Stimulated activated CD8-positive, alpha-beta memory T cell treated with anti-CD3 and anti-CD28 coated beads, Interleukin-7, amount 100 ng/mL, for 48 hours (primary cell): ENCODE data around the gene IBA57.
"Not testable (repeated sequence)": the region's sequence is repeated elsewhere in the genome, so short reads cannot be mapped to it uniquely, and the experiment has no call there.

ENCODE experiments used
- DNase-seq, 2 donors: peaks; one replicate each; pipeline ENCODE4 v3.0.0-alpha.2; 2020; ENCODE audit warnings: low read depth in 1 of 2; ENCODE audit errors: extremely low read depth in 1 of 2

Gene IBA57

GRCh38 chr1:228184152-228184551, 18.5 kb downstream of the IBA57 start:
- no peak for DNase-seq

DNA sequence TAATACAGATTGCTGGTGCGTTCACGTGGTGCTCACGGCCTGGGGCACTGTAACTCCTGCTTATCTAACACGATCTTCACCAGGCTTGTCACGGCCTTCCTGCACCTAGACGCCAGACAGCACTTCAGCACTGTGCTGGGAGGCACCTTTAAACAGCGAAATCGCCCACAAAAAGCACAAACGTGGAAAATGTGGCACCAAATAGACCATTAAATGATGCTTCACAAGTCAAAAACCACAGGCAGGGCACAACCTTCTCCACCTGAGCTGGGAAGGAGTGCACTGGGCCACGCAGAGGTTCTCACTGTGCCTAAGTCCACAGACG, 20.0 kb downstream of the IBA57 start:
- no peak for DNase-seq

- not testable (repeated sequence) for DNase-seq
Measured at GRCh38 chr1:228188249-228188648, 22.6 kb downstream of the IBA57 start.

DNA sequence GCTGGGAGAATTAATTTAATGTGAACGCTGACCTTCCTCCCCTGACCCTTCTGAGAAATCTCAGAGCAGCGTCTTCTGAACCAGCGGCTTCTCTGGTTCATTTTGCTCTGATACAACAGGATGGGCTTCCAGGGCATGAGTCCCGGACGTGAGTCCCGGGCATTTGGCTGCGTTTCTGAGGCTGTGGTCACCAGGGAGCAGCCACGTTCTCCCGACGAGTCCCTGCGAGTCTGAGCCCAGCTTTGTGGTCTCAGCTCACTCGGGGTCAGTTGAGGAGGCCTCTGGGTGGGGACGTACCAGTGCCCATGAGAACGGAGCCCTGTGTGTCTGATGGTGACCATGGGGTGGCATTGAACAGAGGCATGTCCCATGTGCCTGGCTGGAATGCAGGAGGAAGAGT, 24.6 kb downstream of the IBA57 start:
- no peak for DNase-seq

GRCh38 chr1:228190778-228191177, 25.2 kb downstream of the IBA57 start:
- no peak for DNase-seq

- DNase-seq, result no peak
Measured at GRCh38 chr1:228194436-228194835, 28.8 kb downstream of the IBA57 start.

- DNase-seq, result no peak
Measured at GRCh38 chr1:228194921-228195812, 29.6 kb downstream of the IBA57 start.

DNA sequence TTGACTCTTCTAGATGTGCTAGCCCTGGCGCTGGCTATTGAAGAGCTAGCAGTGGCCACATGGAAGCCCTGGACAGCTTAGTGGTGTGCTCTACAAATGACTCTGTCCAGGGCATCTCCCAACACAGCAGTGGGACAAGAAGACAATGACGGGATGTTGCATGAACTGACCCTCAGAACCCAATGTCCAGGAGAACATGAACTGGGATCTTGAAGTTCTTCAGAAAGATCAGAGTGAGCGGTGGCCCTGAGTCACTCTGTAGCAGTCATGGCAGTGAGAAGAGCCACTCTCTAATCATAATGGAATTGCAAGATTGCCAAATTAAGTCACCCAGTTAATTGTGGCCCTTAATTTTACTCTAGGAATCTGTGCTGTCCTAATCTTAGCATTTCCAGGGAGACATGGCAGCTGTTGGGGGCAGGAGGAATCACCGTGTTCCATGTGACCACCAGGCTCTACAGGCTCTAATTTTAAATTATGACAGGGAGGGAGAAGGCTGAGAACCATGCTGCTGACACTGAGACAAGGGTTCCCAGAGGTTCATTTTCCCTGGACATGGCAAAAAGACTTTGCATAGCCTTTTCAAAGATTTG, 32.0 kb downstream of the IBA57 start:
- DNase-seq, result no peak

GRCh38 chr1:228198977-228199590, 33.5 kb downstream of the IBA57 start:
- no peak for DNase-seq

DNA sequence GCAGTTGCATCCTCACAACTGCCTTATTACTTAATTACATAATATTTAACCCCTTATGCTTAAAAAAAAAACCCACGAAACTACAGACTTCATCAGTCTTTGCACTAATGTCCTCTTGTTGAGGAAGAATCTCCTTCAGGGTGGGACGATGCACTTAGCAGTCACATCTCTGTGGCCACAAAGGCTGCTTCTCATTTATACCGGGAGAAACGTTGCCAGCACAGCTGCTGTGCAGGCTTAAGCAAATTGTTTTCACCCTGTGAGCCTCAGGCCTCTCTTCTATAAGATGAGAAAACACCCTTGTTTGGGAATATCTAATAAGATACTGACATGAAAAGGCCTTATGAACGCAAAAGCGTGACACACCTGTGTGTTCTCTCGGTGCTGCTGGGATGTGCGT, 39.4 kb downstream of the IBA57 start:
- no peak for DNase-seq

DNA sequence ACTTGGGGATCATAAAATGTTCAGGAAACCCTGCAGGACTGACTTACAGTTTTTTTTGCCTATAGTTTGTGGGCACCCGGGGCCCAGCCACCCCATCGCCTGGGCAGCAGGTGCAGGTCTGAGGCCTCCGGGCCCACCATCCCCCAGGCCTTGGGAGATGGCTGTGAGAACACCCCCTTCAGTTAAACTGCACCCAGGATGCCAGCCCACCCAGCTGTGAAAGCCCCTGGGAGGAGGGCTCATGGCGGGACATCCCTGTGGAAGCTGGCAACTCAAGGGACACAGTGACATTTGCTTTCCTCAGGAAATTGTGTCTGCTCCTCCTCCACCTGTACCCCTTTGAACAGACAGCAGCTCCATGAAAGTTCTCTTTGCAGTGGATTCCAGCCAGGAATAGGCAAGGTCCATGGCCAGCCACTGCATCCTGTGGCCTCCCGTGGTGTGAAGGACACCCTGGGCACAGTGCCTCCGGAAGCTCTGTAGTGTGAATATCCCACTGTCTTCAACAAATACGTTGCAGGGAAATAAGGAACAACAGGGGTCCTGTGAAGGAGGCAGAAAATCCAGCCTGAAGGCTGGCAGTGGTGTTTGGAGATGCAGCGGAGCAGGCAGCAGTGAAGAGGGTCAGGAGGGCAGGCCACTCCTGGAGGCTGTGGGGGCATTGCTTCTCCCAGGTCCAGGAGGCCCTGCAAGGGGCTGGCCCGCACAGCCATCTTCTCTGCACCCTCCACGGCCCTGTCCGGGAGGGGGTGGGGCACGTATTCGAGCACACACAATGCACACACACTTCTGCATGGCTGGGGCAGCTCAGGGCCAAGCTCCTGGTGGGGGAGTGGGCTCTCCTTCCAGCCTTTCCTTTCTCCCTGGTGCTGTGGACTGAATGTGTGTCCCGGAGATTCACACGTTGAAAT, 40.2 kb downstream of the IBA57 start:
- no peak for DNase-seq

DNA sequence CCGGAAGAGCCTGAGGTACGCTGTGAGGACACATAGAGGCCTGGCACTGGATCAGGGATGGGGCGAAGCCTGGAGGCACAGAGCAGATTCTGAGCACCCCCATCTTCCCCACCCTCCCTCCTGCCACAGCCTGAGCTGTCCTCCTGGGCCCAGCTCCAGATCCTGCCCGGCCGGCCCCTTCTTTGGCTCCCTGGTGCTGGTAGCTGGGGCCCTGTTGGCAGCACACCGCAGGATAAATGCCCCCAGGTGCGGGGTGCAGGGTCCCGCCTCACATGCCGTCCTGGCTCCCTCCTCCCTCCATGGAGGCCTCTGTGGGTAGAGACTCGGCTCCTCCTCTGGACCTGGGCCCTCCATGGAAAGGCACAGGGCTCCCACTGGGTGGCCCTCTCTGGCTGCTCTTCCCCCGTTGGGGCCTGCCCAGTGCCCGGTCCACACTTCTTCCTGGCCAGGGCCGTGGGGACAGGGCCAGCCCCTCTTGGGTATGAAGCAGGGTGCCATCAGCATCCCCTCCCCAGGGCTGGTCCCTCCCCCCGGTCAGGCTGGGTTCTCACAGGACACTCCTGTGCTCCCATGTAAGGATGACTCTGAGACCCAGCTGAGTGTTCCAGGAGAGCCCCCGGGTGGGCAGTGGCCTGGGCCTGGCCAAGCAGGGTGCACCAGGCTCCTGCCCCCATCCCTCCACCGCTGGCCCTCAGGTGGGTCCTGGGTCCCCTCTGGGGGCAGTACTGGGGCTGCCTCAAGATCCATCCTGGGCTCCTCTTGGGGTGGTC, 41.2 kb downstream of the IBA57 start:
- DNase-seq, result no peak

DNA sequence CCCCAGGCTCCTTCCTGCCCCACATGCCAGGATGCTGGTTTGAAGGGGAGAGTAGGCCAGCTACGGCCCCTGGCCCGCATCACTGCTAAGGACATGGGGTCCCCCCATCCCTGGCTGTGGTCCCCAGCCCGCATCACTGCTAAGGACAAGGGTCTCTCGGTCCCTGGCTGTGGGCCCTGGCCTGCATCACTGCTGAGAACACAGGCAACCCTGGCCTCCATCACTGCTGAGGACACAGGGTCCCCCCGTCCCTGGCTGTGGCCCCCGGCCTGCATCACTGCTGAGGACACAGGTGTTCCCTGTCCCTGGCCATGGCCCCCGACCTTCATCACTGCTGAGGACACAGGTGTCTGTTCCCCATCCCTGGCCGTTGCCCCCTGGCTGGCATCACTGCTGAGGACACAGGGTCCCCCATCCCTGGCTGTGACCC, 41.8 kb downstream of the IBA57 start:
- DNase-seq, result no peak

GRCh38 chr1:228207851-228208821, 42.5 kb downstream of the IBA57 start, which contains the start of gene OBSCN:
Gene OBSCN (plus strand): TSS chr1:228208044. CDS start chr1:228211784, 3,740 bp downstream.
- no peak for DNase-seq

DNA sequence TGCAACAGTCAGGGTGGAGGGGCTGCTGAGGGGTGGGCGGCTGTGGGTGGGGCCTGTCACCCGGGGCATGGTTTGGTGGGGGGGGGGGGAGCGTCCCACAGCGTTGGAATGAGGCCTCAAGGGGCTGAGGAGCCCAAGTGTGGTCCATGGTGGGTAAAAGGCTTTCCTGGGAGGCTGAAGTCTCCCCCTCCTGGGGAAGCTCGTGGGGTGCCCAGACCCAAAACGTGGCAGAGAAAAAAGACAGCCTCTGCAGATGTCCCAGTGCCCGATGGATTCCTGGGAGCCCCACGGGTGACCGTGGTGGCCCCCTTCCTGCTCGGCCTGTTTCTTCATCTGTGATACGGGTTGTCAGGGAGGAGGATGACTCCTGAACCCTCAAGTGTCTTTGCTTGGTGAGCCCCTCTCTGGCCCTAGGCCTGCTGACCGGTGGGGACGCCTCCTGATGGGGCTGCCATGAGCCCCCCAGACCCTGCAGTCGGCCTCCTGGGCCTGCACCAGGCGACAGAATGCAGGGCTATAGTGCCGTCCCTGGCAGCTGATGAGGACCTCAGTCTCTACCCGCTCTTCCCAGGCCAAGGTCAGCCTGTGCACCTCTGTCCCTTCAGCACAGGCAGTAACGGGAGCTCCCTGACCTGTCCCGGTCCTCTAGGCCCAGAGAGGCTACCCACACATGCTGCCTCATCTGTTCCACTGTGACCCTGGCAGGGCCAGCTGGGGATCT, 43.4 kb downstream of the IBA57 start:
- no peak for DNase-seq

- no peak for DNase-seq
Measured at GRCh38 chr1:228209657-228210056, 44.1 kb downstream of the IBA57 start.

- no peak for DNase-seq
Measured at GRCh38 chr1:228210076-228210651, 44.6 kb downstream of the IBA57 start.
